H9 (cell line): ENCODE data around the gene CRACDL. TPM values are rescaled to one million over a fixed set of nuclear protein-coding genes. Genes with fewer than 3 reads are reported as not detected.

ENCODE experiments used
- DNase-seq: peaks from one replicate; pipeline ENCODE4 v3.0.0-alpha.2; 2017
- H2AFZ ChIP-seq: one replicate; pipeline ENCODE4 v1.6.1; 2013; ENCODE audit warnings: mild to moderate bottlenecking, low read length, control low read depth, moderate library complexity
- H2AK5ac ChIP-seq: 2 replicates; pipeline ENCODE4 v1.6.1; 2013; ENCODE audit warnings: low read length, control low read depth, mixed read lengths; ENCODE audit not compliant: insufficient read length
- H2BK120ac ChIP-seq: one replicate; pipeline ENCODE4 v1.6.1; 2013; ENCODE audit warnings: low read depth, mild to moderate bottlenecking, low read length, control low read depth, inconsistent platforms; ENCODE audit not compliant: poor library complexity, severe bottlenecking
- H2BK12ac ChIP-seq: 2 replicates; pipeline ENCODE4 v1.6.1; 2013; ENCODE audit warnings: low read length, control low read depth, mixed read lengths, low read depth; ENCODE audit not compliant: insufficient read length
- H2BK15ac ChIP-seq: 2 replicates; pipeline ENCODE4 v1.6.1; 2013; ENCODE audit warnings: low read depth, low read length, control low read depth
- H2BK20ac ChIP-seq: one replicate; pipeline ENCODE4 v1.6.1; 2013; ENCODE audit warnings: low read depth, mild to moderate bottlenecking, low read length, control low read depth, inconsistent platforms; ENCODE audit not compliant: poor library complexity, severe bottlenecking
- H2BK5ac ChIP-seq: 2 replicates; pipeline ENCODE4 v1.6.1; 2013; ENCODE audit warnings: low read length, control low read depth, mixed read lengths; ENCODE audit not compliant: insufficient read length
- H3K14ac ChIP-seq: 2 replicates; pipeline ENCODE4 v1.6.1; 2013; ENCODE audit warnings: low read length, control low read depth; ENCODE audit not compliant: insufficient read depth
- H3K18ac ChIP-seq: 2 replicates; pipeline ENCODE4 v1.6.1; 2013; ENCODE audit warnings: low read depth, mild to moderate bottlenecking, mixed read lengths, low read length, control low read depth; ENCODE audit not compliant: insufficient read length
- H3K23ac ChIP-seq: 2 replicates; pipeline ENCODE4 v1.6.1; 2013; ENCODE audit warnings: low read length, control low read depth, mixed read lengths, low read depth; ENCODE audit not compliant: insufficient read length
- H3K23me2 ChIP-seq: 2 replicates; pipeline ENCODE4 v1.6.1; 2013; ENCODE audit warnings: low read depth, mild to moderate bottlenecking, mixed read lengths, low read length, control low read depth; ENCODE audit not compliant: insufficient read length, poor library complexity, severe bottlenecking
- H3K27ac ChIP-seq: 2 replicates; pipeline ENCODE4 v1.5.1; 2013; ENCODE audit warnings: low read length, control low read depth, mixed read lengths, low read depth; ENCODE audit not compliant: insufficient read length
- H3K27me3 ChIP-seq: 2 replicates; pipeline ENCODE4 v1.6.1; 2013; ENCODE audit warnings: low read length, control low read depth, inconsistent platforms; ENCODE audit not compliant: insufficient read depth
- H3K4ac ChIP-seq: 2 replicates; pipeline ENCODE4 v1.6.1; 2013; ENCODE audit warnings: low read depth, mild to moderate bottlenecking, control low read depth, inconsistent platforms, low read length, moderate library complexity
- H3K4me1 ChIP-seq: 2 replicates; pipeline ENCODE4 v1.6.1; 2013; ENCODE audit warnings: low read length, control low read depth, inconsistent platforms; ENCODE audit not compliant: insufficient read depth
- H3K4me2 ChIP-seq: 2 replicates; pipeline ENCODE4 v1.6.1; 2013; ENCODE audit warnings: low read length, control low read depth, mixed read lengths; ENCODE audit not compliant: insufficient read length, insufficient read depth
- H3K56ac ChIP-seq: 2 replicates; pipeline ENCODE4 v1.6.1; 2013; ENCODE audit warnings: low read depth, mild to moderate bottlenecking, mixed read lengths, low read length, control low read depth; ENCODE audit not compliant: insufficient read length
- H3K79me1 ChIP-seq: 2 replicates; pipeline ENCODE4 v1.6.1; 2013; ENCODE audit warnings: low read depth, mild to moderate bottlenecking, moderate library complexity, low read length, control low read depth, inconsistent platforms; ENCODE audit not compliant: insufficient read depth, poor library complexity, severe bottlenecking
- H3K79me2 ChIP-seq: 2 replicates; pipeline ENCODE4 v1.6.1; 2013; ENCODE audit warnings: low read length, control low read depth, inconsistent platforms; ENCODE audit not compliant: insufficient read depth
- H3K9ac ChIP-seq: 2 replicates; pipeline ENCODE4 v1.6.1; 2013; ENCODE audit warnings: low read length, control low read depth, mixed read lengths; ENCODE audit not compliant: insufficient read length; ENCODE audit errors: extremely low read depth
- H3K9me3 ChIP-seq: one replicate; pipeline ENCODE4 v1.6.1; 2013; ENCODE audit warnings: low read depth, low read length, inconsistent platforms; ENCODE audit not compliant: control insufficient read depth
- H3T11ph ChIP-seq: one replicate; pipeline ENCODE4 v1.6.1; 2013; ENCODE audit warnings: mild to moderate bottlenecking, low read length, control low read depth, inconsistent platforms
- H4K20me1 ChIP-seq: one replicate; pipeline ENCODE4 v1.6.1; 2013; ENCODE audit not compliant: control insufficient read depth, insufficient read length, insufficient read depth
- H4K5ac ChIP-seq: 2 replicates; pipeline ENCODE4 v1.6.1; 2013; ENCODE audit warnings: low read depth, mild to moderate bottlenecking, mixed read lengths, low read length, control low read depth; ENCODE audit not compliant: insufficient read length
- H4K8ac ChIP-seq: replicated peaks from 2 replicates; pipeline ENCODE4 v1.6.1; 2013; ENCODE audit warnings: low read length, control low read depth, mixed read lengths, low read depth; ENCODE audit not compliant: insufficient read length
- H4K91ac ChIP-seq: 2 replicates; pipeline ENCODE4 v1.6.1; 2013; ENCODE audit warnings: low read depth, mild to moderate bottlenecking, moderate library complexity, mixed read lengths, low read length, control low read depth; ENCODE audit not compliant: insufficient read length
- H3K27ac Mint-ChIP-seq, 3 experiments: 2 replicates in 2 of 3; 3 replicates in 1 of 3; pipeline ENCODE4 v1.8.0; 2020 to 2021; ENCODE audit warnings: mixed read lengths in 3 of 3, mild to moderate bottlenecking in 1 of 3, moderate library complexity in 1 of 3
- H3K27me3 Mint-ChIP-seq: 2 replicates; pipeline ENCODE4 v1.8.0; 2021; ENCODE audit warnings: low read depth, mild to moderate bottlenecking, moderate library complexity, mixed read lengths
- H3K36me3 Mint-ChIP-seq, 3 experiments: 2 replicates in 2 of 3; 3 replicates in 1 of 3; pipeline ENCODE4 v1.8.0; 2020 to 2021; ENCODE audit warnings: low read depth in 3 of 3, mixed read lengths in 3 of 3; ENCODE audit not compliant: insufficient read depth in 1 of 3
- H3K4me1 Mint-ChIP-seq, 2 experiments: 2 replicates each; pipeline ENCODE4 v1.8.0; 2020; ENCODE audit warnings: mixed read lengths in 2 of 2
- H3K4me3 Mint-ChIP-seq, 2 experiments: 2 replicates in 1 of 2; 3 replicates in 1 of 2; pipeline ENCODE4 v1.8.0; 2020 to 2021; ENCODE audit warnings: mild to moderate bottlenecking in 2 of 2, mixed read lengths in 2 of 2, moderate library complexity in 1 of 2
- H3K9me3 Mint-ChIP-seq, 2 experiments: 2 replicates in 1 of 2; 3 replicates in 1 of 2; pipeline ENCODE4 v1.8.0; 2020; ENCODE audit warnings: mild to moderate bottlenecking in 2 of 2, mixed read lengths in 2 of 2, moderate library complexity in 1 of 2
- WGBS: extraction: QIAGEN DNeasy Blood & Tissue Kit; methylation state at CpG from one replicate; pipeline ENCODE4 v1.1.7; 2013; ENCODE audit warnings: missing lambda C conversion rate, low lambda C conversion rate, mixed read lengths; ENCODE audit not compliant: insufficient read length; ENCODE audit errors: extremely low coverage; 5-methylcytosine and 5-hydroxymethylcytosine counted together
- total RNA-seq: library from RNA; stranded (reverse); gene quantifications from 2 replicates; pipeline ENCODE4 v1.2.1, GENCODE V29; 2021
- TF ChIP-seq, protein P1 (sequence below): fragments of 200-600 bp; sonication (generic); conservative IDR thresholded peaks from 3 replicates; pipeline ENCODE4 v1.8.0; 2021; ENCODE audit warnings: antibody characterized with exemption, mild to moderate bottlenecking

Gene CRACDL
- total RNA-seq, 1 experiment from 2014 or later, result 0.48 TPM

DNA sequence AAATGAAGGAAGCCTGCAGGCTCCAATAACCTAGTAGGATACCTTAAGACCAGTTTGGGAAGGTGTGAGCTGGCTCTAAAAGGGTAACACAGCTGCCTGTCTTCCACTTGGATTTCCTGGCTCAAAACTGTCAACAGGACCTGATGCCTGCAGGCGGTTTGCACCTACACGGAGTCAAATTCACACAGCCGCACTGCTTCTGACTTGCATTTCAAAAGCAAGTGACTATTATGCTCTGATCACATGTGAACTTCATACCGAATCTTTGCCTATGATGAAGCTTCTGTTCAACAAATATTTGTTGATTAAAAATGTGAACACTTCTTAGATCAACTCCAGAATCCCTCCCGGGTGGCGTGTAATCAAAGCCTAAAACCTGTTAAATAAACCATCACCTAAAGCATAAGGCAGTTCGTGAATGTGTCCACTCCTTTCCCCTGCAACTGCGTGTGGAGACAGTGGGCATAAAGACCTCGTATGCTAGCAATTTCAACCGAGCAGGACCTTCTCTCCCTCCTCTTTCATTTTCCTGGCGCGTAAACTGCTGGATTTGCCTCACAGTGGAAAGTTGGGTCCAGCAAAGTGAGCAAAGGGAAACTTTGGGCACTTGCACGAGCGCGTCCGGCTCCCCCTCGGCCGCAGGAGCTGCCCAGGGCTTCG is 784 bp downstream of the CRACDL start:
- Histone ChIP-seq H3K9me3 (no peaks in the 10 kb centered on the region), H2BK120ac (no peak overlapping the region), H2BK20ac (no peak overlapping the region), H3K14ac (no peak overlapping the region), H2BK12ac (no peak overlapping the region), H3K79me2 (no peaks in the 10 kb centered on the region), H3K79me1 (no peaks in the 10 kb centered on the region), H2AFZ (no peak overlapping the region), H3K27me3 (peaks cover 28% of the 10 kb centered on the region; the same call in 1 of the 2 replicates), H3K9ac (no peak overlapping the region), H3K4me1 (no peaks in the 10 kb centered on the region), H4K5ac (no peak overlapping the region), H2BK15ac (no peak overlapping the region), H4K20me1 (no peaks in the 10 kb centered on the region), H3K4ac (no peak overlapping the region), H4K91ac (no peak overlapping the region), H3K56ac (no peak overlapping the region), H4K8ac (no peak overlapping the region), H3K4me2 (peak overlapping the region; percentile 83), H3K23ac (no peak overlapping the region), H2AK5ac (no peak overlapping the region), H2BK5ac (no peak overlapping the region), H3K18ac (no peak overlapping the region), H3K23me2 (peaks cover 8% of the 10 kb centered on the region), H3K27ac (no peak overlapping the region), H3T11ph (no peak overlapping the region)
- no peak for DNase-seq
- Mint-ChIP-seq H3K4me3 (peak overlapping the region; percentile 54 to 78), H3K36me3 (peaks cover 0 to 2% (median 0%) of the 10 kb centered on the region in 3 experiments; a peak in 1 of 7 replicates), H3K27ac (no peak overlapping the region), H3K9me3 (no peaks in the 10 kb centered on the region; a peak in 2 of 5 replicates), H3K4me1 (peaks cover 5 to 8% of the 10 kb centered on the region in 2 experiments), H3K27me3 (peaks cover 73% of the 10 kb centered on the region)
- no CpG with 5 or more reads among the region's 19 CpGs for WGBS
- TF ChIP-seq, protein P1, sequence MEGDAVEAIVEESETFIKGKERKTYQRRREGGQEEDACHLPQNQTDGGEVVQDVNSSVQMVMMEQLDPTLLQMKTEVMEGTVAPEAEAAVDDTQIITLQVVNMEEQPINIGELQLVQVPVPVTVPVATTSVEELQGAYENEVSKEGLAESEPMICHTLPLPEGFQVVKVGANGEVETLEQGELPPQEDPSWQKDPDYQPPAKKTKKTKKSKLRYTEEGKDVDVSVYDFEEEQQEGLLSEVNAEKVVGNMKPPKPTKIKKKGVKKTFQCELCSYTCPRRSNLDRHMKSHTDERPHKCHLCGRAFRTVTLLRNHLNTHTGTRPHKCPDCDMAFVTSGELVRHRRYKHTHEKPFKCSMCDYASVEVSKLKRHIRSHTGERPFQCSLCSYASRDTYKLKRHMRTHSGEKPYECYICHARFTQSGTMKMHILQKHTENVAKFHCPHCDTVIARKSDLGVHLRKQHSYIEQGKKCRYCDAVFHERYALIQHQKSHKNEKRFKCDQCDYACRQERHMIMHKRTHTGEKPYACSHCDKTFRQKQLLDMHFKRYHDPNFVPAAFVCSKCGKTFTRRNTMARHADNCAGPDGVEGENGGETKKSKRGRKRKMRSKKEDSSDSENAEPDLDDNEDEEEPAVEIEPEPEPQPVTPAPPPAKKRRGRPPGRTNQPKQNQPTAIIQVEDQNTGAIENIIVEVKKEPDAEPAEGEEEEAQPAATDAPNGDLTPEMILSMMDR, result no peak
